ENCODE data around the gene MZB1.

GRCh38 chr5:139361835-139362429 lies 27.8 kb downstream of the MZB1 start:
- TF ChIP-seq EZH2 (IDR thresholded peaks at IDR 0.05; ENCODE audit: low read length, missing control alignments), result no peak
- TF ChIP-seq, protein P1, sequence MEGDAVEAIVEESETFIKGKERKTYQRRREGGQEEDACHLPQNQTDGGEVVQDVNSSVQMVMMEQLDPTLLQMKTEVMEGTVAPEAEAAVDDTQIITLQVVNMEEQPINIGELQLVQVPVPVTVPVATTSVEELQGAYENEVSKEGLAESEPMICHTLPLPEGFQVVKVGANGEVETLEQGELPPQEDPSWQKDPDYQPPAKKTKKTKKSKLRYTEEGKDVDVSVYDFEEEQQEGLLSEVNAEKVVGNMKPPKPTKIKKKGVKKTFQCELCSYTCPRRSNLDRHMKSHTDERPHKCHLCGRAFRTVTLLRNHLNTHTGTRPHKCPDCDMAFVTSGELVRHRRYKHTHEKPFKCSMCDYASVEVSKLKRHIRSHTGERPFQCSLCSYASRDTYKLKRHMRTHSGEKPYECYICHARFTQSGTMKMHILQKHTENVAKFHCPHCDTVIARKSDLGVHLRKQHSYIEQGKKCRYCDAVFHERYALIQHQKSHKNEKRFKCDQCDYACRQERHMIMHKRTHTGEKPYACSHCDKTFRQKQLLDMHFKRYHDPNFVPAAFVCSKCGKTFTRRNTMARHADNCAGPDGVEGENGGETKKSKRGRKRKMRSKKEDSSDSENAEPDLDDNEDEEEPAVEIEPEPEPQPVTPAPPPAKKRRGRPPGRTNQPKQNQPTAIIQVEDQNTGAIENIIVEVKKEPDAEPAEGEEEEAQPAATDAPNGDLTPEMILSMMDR (conservative IDR thresholded peaks at IDR 0.05 in 1 of 2, IDR thresholded peaks at IDR 0.05 in 1 of 2; ENCODE audit: low read depth in 1 of 2, low read length in 2 of 2), result no peak

Data from fibroblast of lung (primary cell).